ENCODE results near the gene NEK5.
"Not testable (repeated sequence)": the region's sequence is repeated elsewhere in the genome, so short reads cannot be mapped to it uniquely, and the experiment has no call there.

The NEK5 gene

GRCh38 chr13:52070929-52071523, 57.8 kb downstream of the NEK5 start:
- H3K9me3 ChIP-seq (ENCODE audit: low read depth, low read length): no peaks in the 10 kb centered on the region

GRCh38 chr13:52067237-52067636, 61.6 kb downstream of the NEK5 start:
- H3K9ac ChIP-seq (ENCODE audit: insufficient read length): no peak overlapping the region
- no peak overlapping the region for H3K27ac ChIP-seq
- TF ChIP-seq EZH2 (IDR thresholded peaks at IDR 0.05) (no peak), POLR2AphosphoS5 (IDR thresholded peaks at IDR 0.05; ENCODE audit: borderline replicate concordance, low read depth, low read length) (no peak)
- no peak overlapping the region for H3K4me3 ChIP-seq
- DNase-seq (ENCODE audit: low read depth, low spot score): no peak
- H3K9me3 ChIP-seq (ENCODE audit: low read depth, low read length): no peaks in the 10 kb centered on the region
- no peaks in the 10 kb centered on the region for H3K36me3 ChIP-seq (ENCODE audit: insufficient read depth, low read length)

More at GRCh38 chr13:52070929-52071523, 57.8 kb downstream of the NEK5 start:
- H3K9ac ChIP-seq (ENCODE audit: insufficient read length): no peak overlapping the region
- no peak for DNase-seq (ENCODE audit: low read depth, low spot score)
- H3K4me3 ChIP-seq: no peak overlapping the region
- TF ChIP-seq FOXP2 (optimal IDR thresholded peaks at IDR 0.05; ENCODE audit: control extremely low read depth, extremely low read length, insufficient read depth): no peak
- TF ChIP-seq EZH2 (IDR thresholded peaks at IDR 0.05): no peak
- TF ChIP-seq POLR2AphosphoS5 (IDR thresholded peaks at IDR 0.05; ENCODE audit: borderline replicate concordance, low read depth, low read length): no peak
- H3K27ac ChIP-seq: no peak overlapping the region
- no peaks in the 10 kb centered on the region for H3K36me3 ChIP-seq (ENCODE audit: insufficient read depth, low read length)

GRCh38 chr13:52061587-52061986, 67.3 kb downstream of the NEK5 start:
- H3K27ac ChIP-seq: no peak overlapping the region; the same call in 1 of the 2 replicates
- TF ChIP-seq FOXP2 (optimal IDR thresholded peaks at IDR 0.05; ENCODE audit: control extremely low read depth, extremely low read length, insufficient read depth) (no peak), EZH2 (IDR thresholded peaks at IDR 0.05) (no peak), POLR2AphosphoS5 (IDR thresholded peaks at IDR 0.05; ENCODE audit: borderline replicate concordance, low read depth, low read length) (no peak)
- H3K9me3 ChIP-seq (ENCODE audit: low read depth, low read length): no peaks in the 10 kb centered on the region
- H3K4me3 ChIP-seq: peak overlapping the region; percentile 37; the same call in 1 of the 2 replicates
- peak; percentile 22 for DNase-seq (ENCODE audit: low read depth, low spot score)
- no peaks in the 10 kb centered on the region for H3K36me3 ChIP-seq (ENCODE audit: insufficient read depth, low read length)
- no peak overlapping the region for H3K9ac ChIP-seq (ENCODE audit: insufficient read length)

GRCh38 chr13:52061064-52061463, 67.8 kb downstream of the NEK5 start:
- not testable (repeated sequence) for H3K9me3 ChIP-seq (ENCODE audit: low read depth, low read length); H3K9ac ChIP-seq (ENCODE audit: insufficient read length); H3K36me3 ChIP-seq (ENCODE audit: insufficient read depth, low read length); H3K4me3 ChIP-seq; H3K27ac ChIP-seq; DNase-seq (ENCODE audit: low read depth, low spot score)

- H3K9ac ChIP-seq (ENCODE audit: insufficient read length): no peak overlapping the region
- DNase-seq (ENCODE audit: low read depth, low spot score): no peak
- no peak for TF ChIP-seq POLR2AphosphoS5 (IDR thresholded peaks at IDR 0.05; ENCODE audit: borderline replicate concordance, low read depth, low read length)
- H3K27ac ChIP-seq: no peak overlapping the region
- H3K36me3 ChIP-seq (ENCODE audit: insufficient read depth, low read length): no peaks in the 10 kb centered on the region
- no peaks in the 10 kb centered on the region for H3K9me3 ChIP-seq (ENCODE audit: low read depth, low read length)
- H3K4me3 ChIP-seq: no peak overlapping the region
These were observed 75.4 kb downstream of the NEK5 start for GRCh38 chr13:52053460-52053859.

GRCh38 chr13:52051400-52051799, 77.5 kb downstream of the NEK5 start:
- TF ChIP-seq POLR2AphosphoS5 (IDR thresholded peaks at IDR 0.05; ENCODE audit: borderline replicate concordance, low read depth, low read length): no peak
- no peak for TF ChIP-seq EZH2 (IDR thresholded peaks at IDR 0.05)
- TF ChIP-seq FOXP2 (optimal IDR thresholded peaks at IDR 0.05; ENCODE audit: control extremely low read depth, extremely low read length, insufficient read depth): no peak
- no peak for DNase-seq (ENCODE audit: low read depth, low spot score)
- H3K27ac ChIP-seq: no peak overlapping the region
- H3K9me3 ChIP-seq (ENCODE audit: low read depth, low read length): no peaks in the 10 kb centered on the region
- H3K9ac ChIP-seq (ENCODE audit: insufficient read length): no peak overlapping the region
- H3K4me3 ChIP-seq: no peak overlapping the region
- H3K36me3 ChIP-seq (ENCODE audit: insufficient read depth, low read length): no peaks in the 10 kb centered on the region

GRCh38 chr13:52048516-52048915, 80.4 kb downstream of the NEK5 start:
- no peak overlapping the region for H3K27ac ChIP-seq
- no peak for DNase-seq (ENCODE audit: low read depth, low spot score)
- H3K36me3 ChIP-seq (ENCODE audit: insufficient read depth, low read length): no peaks in the 10 kb centered on the region
- TF ChIP-seq EZH2 (IDR thresholded peaks at IDR 0.05): no peak
- TF ChIP-seq POLR2AphosphoS5 (IDR thresholded peaks at IDR 0.05; ENCODE audit: borderline replicate concordance, low read depth, low read length): no peak
- no peak for TF ChIP-seq FOXP2 (optimal IDR thresholded peaks at IDR 0.05; ENCODE audit: control extremely low read depth, extremely low read length, insufficient read depth)
- H3K9me3 ChIP-seq (ENCODE audit: low read depth, low read length): no peaks in the 10 kb centered on the region
- H3K4me3 ChIP-seq: no peak overlapping the region
- H3K9ac ChIP-seq (ENCODE audit: insufficient read length): no peak overlapping the region

GRCh38 chr13:52047463-52047862, 81.4 kb downstream of the NEK5 start:
- no peak for DNase-seq (ENCODE audit: low read depth, low spot score)
- no peak for TF ChIP-seq POLR2AphosphoS5 (IDR thresholded peaks at IDR 0.05; ENCODE audit: borderline replicate concordance, low read depth, low read length)
- no peak for TF ChIP-seq EZH2 (IDR thresholded peaks at IDR 0.05)
- TF ChIP-seq FOXP2 (optimal IDR thresholded peaks at IDR 0.05; ENCODE audit: control extremely low read depth, extremely low read length, insufficient read depth): no peak
- H3K9ac ChIP-seq (ENCODE audit: insufficient read length): no peak overlapping the region
- H3K36me3 ChIP-seq (ENCODE audit: insufficient read depth, low read length): no peaks in the 10 kb centered on the region
- no peaks in the 10 kb centered on the region for H3K9me3 ChIP-seq (ENCODE audit: low read depth, low read length)
- no peak overlapping the region for H3K4me3 ChIP-seq
- H3K27ac ChIP-seq: no peak overlapping the region

- H3K9ac ChIP-seq (ENCODE audit: insufficient read length): no peak overlapping the region
- H3K4me3 ChIP-seq: no peak overlapping the region
- no peak for DNase-seq (ENCODE audit: low read depth, low spot score)
- TF ChIP-seq POLR2AphosphoS5 (IDR thresholded peaks at IDR 0.05; ENCODE audit: borderline replicate concordance, low read depth, low read length): no peak
- TF ChIP-seq FOXP2 (optimal IDR thresholded peaks at IDR 0.05; ENCODE audit: control extremely low read depth, extremely low read length, insufficient read depth): no peak
- TF ChIP-seq EZH2 (IDR thresholded peaks at IDR 0.05): no peak
- H3K36me3 ChIP-seq (ENCODE audit: insufficient read depth, low read length): no peaks in the 10 kb centered on the region
- H3K9me3 ChIP-seq (ENCODE audit: low read depth, low read length): no peaks in the 10 kb centered on the region; the same call in 1 of the 2 replicates
- no peak overlapping the region for H3K27ac ChIP-seq
These were observed 85.2 kb downstream of the NEK5 start for GRCh38 chr13:52043675-52044074.
